Renal cortex interstitium (tissue), 11 donors: ENCODE data around the gene MRPL27. TPM values are rescaled to one million over a fixed set of nuclear protein-coding genes. Genes with fewer than 3 reads are reported as not detected.

Source experiments
- DNase-seq, 11 donors: peaks; one replicate each; pipeline ENCODE4 v3.0.0-alpha.2; 2013; ENCODE audit warnings: low read depth in 9 of 11, low spot score in 4 of 11; ENCODE audit errors: extremely low read depth in 1 of 11
- polyA plus RNA-seq, 3 donors: library from polyadenylated mRNA; unstranded; fragments of 120-200 nt; gene quantifications; one replicate each; pipeline ENCODE4 v1.2.1, GENCODE V29; 2013; ENCODE audit not compliant: insufficient read length in 3 of 3

The MRPL27 gene
- polyA plus RNA-seq, 3 donors = 71.1 to 81.8 (median 74.9) TPM

GRCh38 chr17:50396261-50397110 is 23.5 kb upstream of the MRPL27 start:
- no peak for DNase-seq

GRCh38 chr17:50394711-50395110 is 21.7 kb upstream of the MRPL27 start:
- DNase-seq = no peak

- DNase-seq = no peak
Observed at GRCh38 chr17:50393700-50394099, 20.7 kb upstream of the MRPL27 start.

GRCh38 chr17:50392621-50393020 is 19.6 kb upstream of the MRPL27 start:
- no peak for DNase-seq

GRCh38 chr17:50389534-50389933 is 16.6 kb upstream of the MRPL27 start:
- no peak for DNase-seq

GRCh38 chr17:50388728-50389127 is 15.7 kb upstream of the MRPL27 start:
- no peak for DNase-seq

GRCh38 chr17:50386510-50386909 is 13.5 kb upstream of the MRPL27 start:
- DNase-seq = no peak

GRCh38 chr17:50382931-50383330 is 9.9 kb upstream of the MRPL27 start:
- no peak for DNase-seq

GRCh38 chr17:50381920-50382319 is 8.9 kb upstream of the MRPL27 start:
- DNase-seq = no peak

GRCh38 chr17:50381260-50381815 is 8.4 kb upstream of the MRPL27 start:
- no peak for DNase-seq

- DNase-seq = no peak
Observed at GRCh38 chr17:50380369-50381259, 7.6 kb upstream of the MRPL27 start.

- DNase-seq = no peak
Observed at GRCh38 chr17:50379351-50380132, 6.6 kb upstream of the MRPL27 start.

GRCh38 chr17:50375858-50376538 is 3.0 kb upstream of the MRPL27 start:
- DNase-seq = no peak

- no peak for DNase-seq
Observed at GRCh38 chr17:50373705-50374104, 721 bp upstream of the MRPL27 start.

- DNase-seq = no peak
Observed at GRCh38 chr17:50372222-50372757, 694 bp downstream of the MRPL27 start.

GRCh38 chr17:50371526-50371925 is 1.5 kb downstream of the MRPL27 start:
- no peak for DNase-seq

GRCh38 chr17:50370052-50370451 is 2.9 kb downstream of the MRPL27 start:
- no peak for DNase-seq

GRCh38 chr17:50367401-50367800 is 5.6 kb downstream of the MRPL27 start:
- no peak for DNase-seq
